MM.1S (cell line): ENCODE results near the gene CDH4.

Source experiments
- DNase-seq: peaks from one replicate; pipeline ENCODE4 v3.0.0-alpha.2; 2015
- H2AFZ ChIP-seq: fragments of 300-600 bp; sonication (generic); 2 replicates; pipeline ENCODE4 v1.6.0; 2016; ENCODE audit warnings: antibody characterized with exemption, low read length
- H3F3A ChIP-seq: fragments of 300-600 bp; sonication (generic); 2 replicates; pipeline ENCODE4 v1.6.1; 2016; ENCODE audit warnings: mild to moderate bottlenecking, antibody characterized with exemption, low read length, moderate library complexity, mixed read lengths; ENCODE audit not compliant: insufficient read depth
- H3K27ac ChIP-seq: fragments of 300-600 bp; sonication (generic); 2 replicates; pipeline ENCODE4 v1.5.1; 2016; ENCODE audit warnings: mild to moderate bottlenecking, low read length
- H3K27me3 ChIP-seq: fragments of 300-600 bp; sonication (generic); replicated peaks from 2 replicates; pipeline ENCODE4 v1.6.0; 2016; ENCODE audit warnings: low read length; ENCODE audit not compliant: insufficient read depth
- H3K36me3 ChIP-seq: fragments of 300-600 bp; sonication (generic); replicated peaks from 2 replicates; pipeline ENCODE4 v1.6.1; 2016; ENCODE audit warnings: mild to moderate bottlenecking, low read length, mixed read lengths; ENCODE audit not compliant: insufficient read depth
- H3K4me1 ChIP-seq: fragments of 300-600 bp; sonication (generic); 2 replicates; pipeline ENCODE4 v1.6.1; 2016; ENCODE audit warnings: low read length, mixed read lengths
- H3K4me2 ChIP-seq: fragments of 300-600 bp; sonication (generic); 2 replicates; pipeline ENCODE4 v1.6.0; 2016; ENCODE audit warnings: low read depth, low read length
- H3K4me3 ChIP-seq: fragments of 300-600 bp; sonication (generic); 2 replicates; pipeline ENCODE4 v1.5.1; 2016; ENCODE audit warnings: low read length, mixed read lengths
- H3K79me2 ChIP-seq: fragments of 300-600 bp; sonication (generic); 2 replicates; pipeline ENCODE4 v1.6.1; 2016; ENCODE audit warnings: mixed run types, low read length, mixed read lengths
- H3K9ac ChIP-seq: fragments of 300-600 bp; sonication (generic); 2 replicates; pipeline ENCODE4 v1.6.1; 2016; ENCODE audit warnings: low read length, mixed read lengths
- H3K9me2 ChIP-seq: fragments of 300-600 bp; sonication (generic); replicated peaks from 2 replicates; pipeline ENCODE4 v1.6.1; 2016; ENCODE audit warnings: mild to moderate bottlenecking, low read length, mixed read lengths; ENCODE audit not compliant: insufficient read depth
- H3K9me3 ChIP-seq: fragments of 300-600 bp; sonication (generic); replicated peaks from 2 replicates; pipeline ENCODE4 v1.6.1; 2016; ENCODE audit warnings: mild to moderate bottlenecking, low read length, mixed read lengths; ENCODE audit not compliant: insufficient read depth
- H4K20me1 ChIP-seq: fragments of 300-600 bp; sonication (generic); 2 replicates; pipeline ENCODE4 v1.6.1; 2016; ENCODE audit warnings: mild to moderate bottlenecking, low read length, moderate library complexity, mixed read lengths; ENCODE audit not compliant: insufficient read depth
- CTCF ChIP-seq: fragments of 300-600 bp; sonication (generic); IDR thresholded peaks from 2 replicates; pipeline ENCODE4 v1.5.1; 2016; ENCODE audit warnings: antibody characterized with exemption, low read length, mixed read lengths
- EZH2 ChIP-seq: fragments of 300-600 bp; sonication (generic); optimal IDR thresholded peaks from 2 replicates; pipeline ENCODE3; 2017; ENCODE audit warnings: low read depth, mild to moderate bottlenecking, antibody characterized with exemption, low read length, mixed read lengths
- EZH2phosphoT487 ChIP-seq: fragments of 300-600 bp; sonication (generic); IDR thresholded peaks from 2 replicates; pipeline ENCODE4 v1.6.1; 2018; ENCODE audit warnings: antibody characterized with exemption, low read length

Gene CDH4

GRCh38 chr20:61629602-61630390 is 377.7 kb downstream of the CDH4 start:
- no peak for TF ChIP-seq EZH2phosphoT487
- TF ChIP-seq CTCF, result no peak
- TF ChIP-seq EZH2, result no peak
- DNase-seq, result no peak
- no peaks in the 10 kb centered on the region for H3F3A ChIP-seq
- H3K9me3 ChIP-seq, result no peaks in the 10 kb centered on the region
- no peaks in the 10 kb centered on the region for H3K4me1 ChIP-seq
- no peaks in the 10 kb centered on the region for H3K36me3 ChIP-seq
- H3K9ac ChIP-seq, result no peak overlapping the region
- no peak overlapping the region for H3K27ac ChIP-seq
- H3K79me2 ChIP-seq, result no peaks in the 10 kb centered on the region
- H3K4me2 ChIP-seq, result no peak overlapping the region
- H3K4me3 ChIP-seq, result no peak overlapping the region
- H3K27me3 ChIP-seq, result peaks cover 73% of the 10 kb centered on the region
- H2AFZ ChIP-seq, result no peak overlapping the region
- H4K20me1 ChIP-seq, result no peaks in the 10 kb centered on the region
- H3K9me2 ChIP-seq, result no peaks in the 10 kb centered on the region

GRCh38 chr20:61630391-61630650 is 378.3 kb downstream of the CDH4 start:
- H3K36me3 ChIP-seq, result no peaks in the 10 kb centered on the region

GRCh38 chr20:61630816-61631215 is 378.8 kb downstream of the CDH4 start:
- Histone ChIP-seq H3F3A (no peaks in the 10 kb centered on the region), H3K9me3 (no peaks in the 10 kb centered on the region), H3K79me2 (no peaks in the 10 kb centered on the region), H2AFZ (no peak overlapping the region), H3K4me1 (no peaks in the 10 kb centered on the region), H3K27ac (no peak overlapping the region), H3K9ac (no peak overlapping the region), H3K36me3 (no peaks in the 10 kb centered on the region), H4K20me1 (no peaks in the 10 kb centered on the region), H3K4me3 (no peak overlapping the region), H3K9me2 (no peaks in the 10 kb centered on the region), H3K27me3 (peaks cover 73% of the 10 kb centered on the region), H3K4me2 (no peak overlapping the region)
- DNase-seq, result no peak
- TF ChIP-seq EZH2phosphoT487, result no peak
- TF ChIP-seq CTCF, result no peak
- TF ChIP-seq EZH2, result no peak

More at GRCh38 chr20:61630391-61630650, 378.3 kb downstream of the CDH4 start:
- no peaks in the 10 kb centered on the region for H3K9me2 ChIP-seq
- H3K9me3 ChIP-seq, result no peaks in the 10 kb centered on the region
- H3K27ac ChIP-seq, result no peak overlapping the region
- no peak overlapping the region for H2AFZ ChIP-seq
- TF ChIP-seq EZH2 (no peak), CTCF (no peak), EZH2phosphoT487 (no peak)
- H3F3A ChIP-seq, result no peaks in the 10 kb centered on the region
- H4K20me1 ChIP-seq, result no peaks in the 10 kb centered on the region
- DNase-seq, result no peak
- H3K4me2 ChIP-seq, result no peak overlapping the region
- no peaks in the 10 kb centered on the region for H3K4me1 ChIP-seq
- H3K4me3 ChIP-seq, result no peak overlapping the region
- H3K27me3 ChIP-seq, result peaks cover 73% of the 10 kb centered on the region
- no peaks in the 10 kb centered on the region for H3K79me2 ChIP-seq
- H3K9ac ChIP-seq, result no peak overlapping the region
